ENCODE results near the gene TDRD10. TPM values are rescaled to one million over a fixed set of nuclear protein-coding genes. Genes with fewer than 3 reads are reported as not detected.

The TDRD10 gene
- total RNA-seq (not detected), polyA plus RNA-seq (not detected)

DNA sequence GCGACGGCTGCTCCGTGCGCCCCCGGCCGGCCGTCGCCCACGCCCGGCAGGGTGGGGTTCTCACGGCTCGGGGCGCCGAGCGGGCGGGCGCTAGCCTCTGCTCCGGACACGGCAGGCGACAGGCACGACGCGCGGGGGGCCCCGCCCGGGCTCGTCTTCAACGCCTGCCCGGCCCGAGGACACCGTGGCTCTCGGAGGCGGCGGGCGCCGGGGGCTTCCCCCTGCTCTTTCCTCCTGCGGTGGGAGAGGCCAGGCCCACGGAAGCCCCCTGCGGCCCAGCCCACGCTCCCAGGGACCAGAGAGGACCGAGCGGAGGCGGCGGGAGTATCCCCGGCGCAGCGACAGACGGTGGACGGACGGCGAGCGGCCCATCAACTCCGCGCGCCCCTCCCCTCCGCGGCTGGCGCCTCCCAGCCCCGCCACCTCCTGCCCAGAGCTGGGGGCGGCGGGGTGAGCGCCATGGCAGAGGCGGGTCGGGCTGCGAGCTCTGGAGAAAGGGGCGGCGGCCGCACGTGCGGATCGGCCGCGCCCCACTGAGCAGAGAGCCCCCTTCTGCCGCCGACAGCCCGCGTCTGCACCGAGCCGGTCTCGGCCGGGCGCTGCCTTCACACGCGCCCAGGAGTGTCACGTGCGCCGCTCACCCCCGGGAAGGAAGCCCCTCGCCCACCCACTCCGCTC is at the start of gene TDRD10, which contains the start of gene SHE:
Gene TDRD10, plus strand, starts transcription at position 154 of the 678 bp plus-strand sequence. CDS start 4,685 bp downstream, outside the sequence.
Gene SHE, minus strand, starts transcription at position 347 of the 678 bp plus-strand sequence. CDS start 386 bp downstream, outside the sequence.
- H3K27me3 Mint-ChIP-seq = peaks cover 36 to 38% of the 10 kb centered on the region in 2 donors
- H3K4me3 Mint-ChIP-seq = peak within 1 kb of the TSS; percentile 39 to 77 (median 67)
- peaks cover 0 to 6% (median under 1%) of the 10 kb centered on the region in 8 donors for H3K9me3 Mint-ChIP-seq
- Histone ChIP-seq H3K4me3 (ENCODE audit: low read length in 2 of 2) (no peak within 1 kb of the TSS), H3K9me3 (ENCODE audit: control insufficient read depth in 1 of 2, low read length in 2 of 2) (no peaks in the 10 kb centered on the region), H3K27ac (ENCODE audit: low read depth, low read length) (no peak within 1 kb of the TSS), H3K27me3 (ENCODE audit: insufficient read depth, low read length) (peaks cover 20% of the 10 kb centered on the region), H3K4me1 (ENCODE audit: insufficient read depth, low read length) (peaks cover 7% of the 10 kb centered on the region), H3K36me3 (ENCODE audit: insufficient read depth, low read length) (no peaks in the 10 kb centered on the region)
- H3K27ac Mint-ChIP-seq = no peak within 1 kb of the TSS
- ChIA-PET POLR2A (ENCODE audit: partially characterized antibody) (no interaction called here), CTCF (ENCODE audit: partially characterized antibody) (interaction anchor here (1.6 kb wide), 1 partner anchor 35 kb away, joined by 3 read pairs; no protein-coding TSS in a partner anchor)
- peak in 1 of 5 donors; percentile 8 for DNase-seq
- H3K4me1 Mint-ChIP-seq = peaks cover under 1 to 9% (median 3%) of the 10 kb centered on the region in 4 donors
- H3K36me3 Mint-ChIP-seq = no peaks in the 10 kb centered on the region
- intact Hi-C loops (cut with micrococcal nuclease) = no loop called here

DNA sequence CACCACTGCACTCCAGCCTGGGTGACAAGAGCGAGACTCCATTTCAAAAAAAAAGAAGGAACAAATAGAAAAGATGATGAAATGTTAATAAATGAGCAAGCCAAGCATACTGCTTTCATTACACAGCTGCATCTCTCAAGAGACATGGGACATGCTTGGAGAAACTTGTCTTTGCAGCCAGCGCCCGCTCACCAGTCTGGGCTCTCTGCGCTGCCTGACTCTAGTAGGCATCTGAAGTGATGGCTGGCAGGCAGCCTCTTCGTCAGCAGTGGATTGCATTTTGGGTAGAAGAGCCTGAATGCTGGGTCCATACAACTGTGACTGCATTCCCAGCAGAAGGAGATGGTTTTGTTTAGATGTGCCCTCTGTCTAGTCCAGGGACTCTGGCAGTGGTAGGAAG is 48.9 kb upstream of the TDRD10 start:
- no peak overlapping the region for H3K4me3 ChIP-seq (ENCODE audit: low read length in 2 of 2)
- intact Hi-C loops (cut with micrococcal nuclease) = no loop called here
- peak overlapping the region; percentile 25 to 88 (median 79) for H3K27ac Mint-ChIP-seq
- H3K27me3 Mint-ChIP-seq = no peaks in the 10 kb centered on the region
- POLR2A ChIA-PET (ENCODE audit: partially characterized antibody) = interaction anchor here (0.6 to 1.5 kb wide), 3 partner anchors 14 to 233 kb away, joined by 3 read pairs; no protein-coding TSS in a partner anchor
- no peak overlapping the region for H3K27ac ChIP-seq (ENCODE audit: low read depth, low read length)
- H3K36me3 Mint-ChIP-seq = peaks cover 53 to 67% of the 10 kb centered on the region in 2 donors
- H3K4me1 ChIP-seq (ENCODE audit: insufficient read depth, low read length) = peaks cover 14% of the 10 kb centered on the region
- peaks cover 59% of the 10 kb centered on the region for H3K36me3 ChIP-seq (ENCODE audit: insufficient read depth, low read length)
- no peak overlapping the region for H3K4me3 Mint-ChIP-seq
- CTCF ChIA-PET (ENCODE audit: partially characterized antibody) = interaction anchor here (1.3 kb wide), 1 partner anchor 9 kb away, joined by 3 read pairs; no protein-coding TSS in a partner anchor
- H3K27me3 ChIP-seq (ENCODE audit: insufficient read depth, low read length) = no peaks in the 10 kb centered on the region
- peaks cover 25 to 36% (median 29%) of the 10 kb centered on the region in 4 donors for H3K4me1 Mint-ChIP-seq
- DNase-seq = no peak
- H3K9me3 Mint-ChIP-seq = no peaks in the 10 kb centered on the region
- H3K9me3 ChIP-seq (ENCODE audit: control insufficient read depth in 1 of 2, low read length in 2 of 2) = no peaks in the 10 kb centered on the region

GRCh38 chr1:154453574-154454352 is 48.3 kb upstream of the TDRD10 start:
- H3K27ac Mint-ChIP-seq = peak overlapping the region; percentile 25 to 88 (median 82)
- peaks cover 54% of the 10 kb centered on the region for H3K36me3 ChIP-seq (ENCODE audit: insufficient read depth, low read length)
- H3K4me1 Mint-ChIP-seq = peaks cover 25 to 40% (median 30%) of the 10 kb centered on the region in 4 donors
- H3K9me3 ChIP-seq (ENCODE audit: control insufficient read depth in 1 of 2, low read length in 2 of 2) = no peaks in the 10 kb centered on the region
- ChIA-PET CTCF (ENCODE audit: partially characterized antibody) (interaction anchor here (1.3 to 1.5 kb wide), 2 partner anchors 9 to 12 kb away, joined by 3 to 6 read pairs; no protein-coding TSS in a partner anchor), POLR2A (ENCODE audit: partially characterized antibody) (interaction anchor here (0.6 to 1.5 kb wide), 8 partner anchors 9 to 234 kb away, joined by 3 to 6 read pairs (median 3); no protein-coding TSS in a partner anchor)
- intact Hi-C loops (cut with micrococcal nuclease) = no loop called here
- peaks cover 15% of the 10 kb centered on the region for H3K4me1 ChIP-seq (ENCODE audit: insufficient read depth, low read length)
- no peak overlapping the region for H3K4me3 ChIP-seq (ENCODE audit: low read length in 2 of 2)
- peak overlapping the region in 2 of 8 donors; percentile 1 to 7 for H3K4me3 Mint-ChIP-seq
- H3K36me3 Mint-ChIP-seq = peaks cover 53 to 66% of the 10 kb centered on the region in 2 donors
- no peaks in the 10 kb centered on the region for H3K27me3 ChIP-seq (ENCODE audit: insufficient read depth, low read length)
- H3K27me3 Mint-ChIP-seq = no peaks in the 10 kb centered on the region
- no peak for DNase-seq
- no peak overlapping the region for H3K27ac ChIP-seq (ENCODE audit: low read depth, low read length)
- no peaks in the 10 kb centered on the region for H3K9me3 Mint-ChIP-seq

DNA sequence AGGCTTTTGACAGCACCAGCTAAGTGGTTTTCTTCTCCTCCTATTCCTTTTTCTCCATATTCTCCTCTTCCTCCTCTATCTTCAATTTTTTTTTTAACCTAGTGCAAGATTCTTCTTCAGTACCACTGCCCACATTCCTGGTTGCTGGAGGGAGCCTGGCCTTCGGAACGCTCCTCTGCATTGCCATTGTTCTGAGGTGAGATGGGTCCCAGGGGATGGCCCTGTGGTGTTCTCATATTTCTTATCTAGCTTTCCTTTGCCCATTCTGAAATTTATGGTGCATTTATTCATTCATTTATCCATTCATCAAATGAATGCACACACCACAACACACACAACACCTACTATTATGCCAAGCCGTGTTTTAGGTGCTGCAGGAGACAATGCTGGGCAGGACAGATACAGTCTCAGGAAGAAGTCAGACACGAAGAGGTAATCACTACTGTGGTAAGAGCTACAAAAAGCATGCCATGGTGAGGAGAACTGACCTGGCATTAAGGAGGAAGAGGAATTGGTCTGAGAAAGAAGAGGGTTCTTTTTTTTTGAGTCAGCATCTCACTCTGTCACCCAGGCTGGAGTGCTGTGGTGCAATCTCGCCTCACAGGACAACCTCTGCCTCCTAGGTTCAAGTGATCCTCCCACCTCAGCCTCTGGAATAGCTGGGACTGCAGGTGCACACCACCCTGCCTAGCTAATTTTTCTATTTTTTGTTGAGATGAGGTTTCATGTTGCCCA is 47.5 kb upstream of the TDRD10 start:
- ChIA-PET CTCF (ENCODE audit: partially characterized antibody) (interaction anchor here (1.2 to 1.5 kb wide), 2 partner anchors 13 kb away, joined by 3 to 6 read pairs; no protein-coding TSS in a partner anchor), POLR2A (ENCODE audit: partially characterized antibody) (interaction anchor here (0.6 to 1.5 kb wide), 6 partner anchors 8 to 556 kb away, joined by 3 to 6 read pairs (median 3); no protein-coding TSS in a partner anchor)
- Histone ChIP-seq H3K36me3 (ENCODE audit: insufficient read depth, low read length) (peaks cover 50% of the 10 kb centered on the region), H3K27me3 (ENCODE audit: insufficient read depth, low read length) (no peaks in the 10 kb centered on the region), H3K9me3 (ENCODE audit: control insufficient read depth in 1 of 2, low read length in 2 of 2) (no peaks in the 10 kb centered on the region), H3K4me1 (ENCODE audit: insufficient read depth, low read length) (peaks cover 22% of the 10 kb centered on the region), H3K27ac (ENCODE audit: low read depth, low read length) (no peak overlapping the region), H3K4me3 (ENCODE audit: low read length in 2 of 2) (no peak overlapping the region)
- Mint-ChIP-seq H3K9me3 (no peaks in the 10 kb centered on the region), H3K4me1 (peaks cover 25 to 47% (median 30%) of the 10 kb centered on the region in 4 donors), H3K36me3 (peaks cover 53 to 67% of the 10 kb centered on the region in 2 donors), H3K27me3 (no peaks in the 10 kb centered on the region), H3K4me3 (no peak overlapping the region), H3K27ac (peak overlapping the region in 5 of 7 donors; percentile 25 to 87 (median 69))
- DNase-seq = no peak
- intact Hi-C loops (cut with micrococcal nuclease) = no loop called here

- Mint-ChIP-seq H3K9me3 (no peaks in the 10 kb centered on the region), H3K4me3 (no peak overlapping the region), H3K36me3 (peaks cover 53 to 59% of the 10 kb centered on the region in 2 donors), H3K4me1 (peaks cover 38 to 62% (median 47%) of the 10 kb centered on the region in 4 donors), H3K27ac (peak overlapping the region in 4 of 7 donors; percentile 37 to 64 (median 58)), H3K27me3 (no peaks in the 10 kb centered on the region)
- no peaks in the 10 kb centered on the region for H3K9me3 ChIP-seq (ENCODE audit: control insufficient read depth in 1 of 2, low read length in 2 of 2)
- no peak overlapping the region for H3K4me3 ChIP-seq (ENCODE audit: low read length in 2 of 2)
- peaks cover 43% of the 10 kb centered on the region for H3K4me1 ChIP-seq (ENCODE audit: insufficient read depth, low read length)
- H3K27ac ChIP-seq (ENCODE audit: low read depth, low read length) = no peak overlapping the region
- POLR2A ChIA-PET (ENCODE audit: partially characterized antibody) = no interaction called here
- CTCF ChIA-PET (ENCODE audit: partially characterized antibody) = interaction anchor here (0.7 kb wide), 1 partner anchor 916 kb away, joined by 3 read pairs; no protein-coding TSS in a partner anchor
- H3K36me3 ChIP-seq (ENCODE audit: insufficient read depth, low read length) = peaks cover 32% of the 10 kb centered on the region
- no peak for DNase-seq
- no peaks in the 10 kb centered on the region for H3K27me3 ChIP-seq (ENCODE audit: insufficient read depth, low read length)
- intact Hi-C loops (cut with micrococcal nuclease) = no loop called here
Measured at GRCh38 chr1:154456631-154457030, 45.4 kb upstream of the TDRD10 start.

DNA sequence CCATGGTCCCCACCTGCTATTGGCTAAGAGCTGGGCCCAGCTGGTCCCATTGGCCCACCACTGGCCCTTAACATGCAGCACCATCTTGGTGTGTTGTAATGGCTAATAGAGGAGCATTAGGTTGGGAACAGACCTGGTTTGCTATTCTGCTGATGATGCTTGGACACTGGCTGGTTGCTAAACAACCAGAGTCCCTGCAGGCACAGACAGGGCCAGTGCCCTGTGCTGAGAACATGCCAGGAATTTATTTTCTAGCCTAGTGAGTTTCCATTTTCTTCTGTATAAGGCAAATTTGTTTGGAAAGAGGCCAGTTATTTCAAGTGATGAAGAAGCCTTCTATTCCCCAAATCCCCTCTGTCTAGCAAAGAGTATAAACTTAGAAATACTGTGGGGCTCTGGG is 42.9 kb upstream of the TDRD10 start:
- no peak overlapping the region for H3K27ac ChIP-seq (ENCODE audit: low read depth, low read length)
- H3K4me3 ChIP-seq (ENCODE audit: low read length in 2 of 2) = no peak overlapping the region
- no peak for DNase-seq
- peak overlapping the region in 5 of 7 donors; percentile 13 to 94 (median 92) for H3K27ac Mint-ChIP-seq
- H3K27me3 Mint-ChIP-seq = no peaks in the 10 kb centered on the region
- POLR2A ChIA-PET (ENCODE audit: partially characterized antibody) = interaction anchor here (0.5 to 12.7 kb wide), 5 partner anchors 21 to 131 kb away, joined by 3 to 267 read pairs (median 4); partner anchors contain the start of gene IL6R
- peaks cover 16% of the 10 kb centered on the region for H3K36me3 ChIP-seq (ENCODE audit: insufficient read depth, low read length)
- intact Hi-C loops (cut with micrococcal nuclease) = no loop called here
- CTCF ChIA-PET (ENCODE audit: partially characterized antibody) = interaction anchor here (0.6 to 1.7 kb wide), 5 partner anchors 14 to 124 kb away, joined by 3 to 8 read pairs (median 3); no protein-coding TSS in a partner anchor
- peaks cover 0 to 1% (median 0%) of the 10 kb centered on the region in 8 donors for H3K9me3 Mint-ChIP-seq
- peaks cover 34 to 59% (median 45%) of the 10 kb centered on the region in 4 donors for H3K4me1 Mint-ChIP-seq
- no peaks in the 10 kb centered on the region for H3K9me3 ChIP-seq (ENCODE audit: control insufficient read depth in 1 of 2, low read length in 2 of 2)
- peaks cover 37 to 39% of the 10 kb centered on the region in 2 donors for H3K36me3 Mint-ChIP-seq
- no peak overlapping the region for H3K4me3 Mint-ChIP-seq
- H3K27me3 ChIP-seq (ENCODE audit: insufficient read depth, low read length) = no peaks in the 10 kb centered on the region
- peaks cover 56% of the 10 kb centered on the region for H3K4me1 ChIP-seq (ENCODE audit: insufficient read depth, low read length)
